HG02943 (cell line): ENCODE data around the gene LAGE3.

ENCODE experiments used
- ATAC-seq: cut with Tn5 transposase; IDR thresholded peaks from one replicate; pipeline ENCODE4 v1.9.1; 2021; ENCODE audit warnings: mild to moderate bottlenecking, low read depth, moderate library complexity; ENCODE audit not compliant: unreplicated experiment

LAGE3 gene

GRCh38 chrX:154481911-154482601, 3.0 kb upstream of the LAGE3 start:
- ATAC-seq: no peak

- ATAC-seq: no peak
These were observed 2.1 kb upstream of the LAGE3 start for GRCh38 chrX:154481195-154481594.

- ATAC-seq: no peak
These were observed 1.1 kb downstream of the LAGE3 start for GRCh38 chrX:154477891-154478477.

GRCh38 chrX:154476821-154477220, 2.3 kb downstream of the LAGE3 start:
- no peak for ATAC-seq

DNA sequence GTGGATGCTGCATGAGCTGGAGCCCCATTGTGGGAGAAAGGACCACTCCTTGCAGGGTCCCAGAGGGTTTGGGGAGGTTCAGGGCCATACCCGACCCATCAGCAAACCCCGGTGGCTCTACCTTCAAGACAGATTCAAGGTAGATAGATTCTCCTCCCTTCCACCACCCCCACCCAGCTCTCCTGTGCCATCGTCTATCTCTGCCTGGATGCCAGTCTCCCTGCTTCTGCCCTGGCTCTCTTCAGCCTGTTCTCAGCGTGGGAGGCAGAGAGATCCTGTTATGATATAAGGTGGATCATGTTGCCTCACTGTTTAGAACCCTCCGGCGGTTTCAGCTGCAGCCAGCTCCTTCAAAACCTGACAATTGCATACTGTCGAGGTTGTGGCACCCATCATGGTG, 5.4 kb downstream of the LAGE3 start:
- ATAC-seq: no peak

DNA sequence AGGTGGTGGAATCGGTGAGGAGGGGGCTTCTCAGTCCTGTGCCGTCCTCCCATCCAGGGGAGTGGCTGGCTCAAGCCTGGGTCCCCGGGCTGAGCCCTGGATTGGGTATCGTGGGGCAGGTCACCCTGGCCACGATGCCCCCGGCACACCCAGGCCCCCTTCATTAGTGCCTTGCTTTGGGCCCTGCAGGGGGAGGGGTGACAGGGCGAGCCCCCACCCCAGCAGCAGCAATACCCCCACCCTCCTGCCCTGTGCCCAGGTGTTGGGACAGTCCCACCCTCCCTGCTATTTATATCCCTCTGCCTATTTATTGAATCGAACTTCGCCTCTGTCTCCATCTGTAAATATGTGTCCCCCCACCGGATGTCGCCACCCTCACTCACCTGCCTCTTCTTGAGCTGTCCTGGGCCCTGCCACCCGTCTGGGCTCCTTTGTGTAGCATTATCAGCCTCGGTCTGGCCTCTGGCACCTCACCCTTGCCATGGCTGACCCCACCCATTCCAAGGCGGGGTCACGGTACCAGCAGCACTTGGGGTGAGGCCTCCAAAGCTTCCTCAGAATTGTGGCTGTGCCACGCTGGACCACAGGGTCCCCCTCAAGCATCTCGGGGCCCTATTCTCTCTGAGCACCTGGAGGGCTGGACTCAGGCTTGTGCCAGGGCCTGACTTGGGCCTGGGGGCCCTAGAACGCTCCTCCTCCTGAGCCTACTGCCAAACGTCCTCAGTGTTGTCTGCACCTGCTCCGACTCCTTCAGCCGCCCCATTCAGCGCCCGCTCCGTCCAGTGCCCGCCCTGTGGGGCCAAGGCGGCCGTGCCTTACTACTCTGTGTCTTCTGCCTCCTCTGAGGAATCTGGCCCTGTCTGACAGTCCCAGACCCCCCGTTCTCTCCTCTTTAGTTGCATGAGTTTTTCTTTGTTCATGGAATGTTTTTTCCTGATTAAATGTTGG, 6.1 kb downstream of the LAGE3 start:
- ATAC-seq: no peak

- no peak for ATAC-seq
These were observed 7.0 kb downstream of the LAGE3 start for GRCh38 chrX:154471839-154472684.

DNA sequence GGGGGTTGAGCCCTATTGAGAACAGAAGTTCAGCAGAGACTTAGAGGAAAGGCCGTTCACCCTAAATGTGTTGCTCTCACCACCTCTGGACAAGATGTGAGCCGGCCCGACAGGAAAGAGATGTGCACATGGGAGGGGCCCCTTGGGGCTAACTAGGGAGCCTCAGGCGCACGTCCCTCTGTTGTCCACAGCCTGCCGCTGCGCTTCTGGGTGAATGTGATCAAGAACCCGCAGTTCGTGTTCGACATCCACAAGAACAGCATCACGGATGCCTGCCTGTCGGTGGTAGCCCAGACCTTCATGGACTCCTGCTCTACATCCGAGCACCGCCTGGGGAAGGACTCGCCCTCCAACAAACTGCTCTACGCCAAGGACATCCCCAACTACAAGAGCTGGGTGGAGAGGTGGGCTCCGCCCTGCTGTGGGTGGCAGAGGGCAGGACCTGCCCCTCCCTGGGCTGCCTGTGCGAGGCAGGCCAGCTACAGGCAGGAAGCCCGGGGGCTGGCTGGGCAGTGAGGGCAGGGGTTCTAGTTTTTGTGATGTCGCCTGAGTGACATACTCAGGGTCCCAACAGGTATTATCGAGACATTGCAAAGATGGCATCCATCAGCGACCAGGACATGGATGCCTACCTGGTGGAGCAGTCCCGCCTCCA, 8.0 kb downstream of the LAGE3 start:
- ATAC-seq: no peak

DNA sequence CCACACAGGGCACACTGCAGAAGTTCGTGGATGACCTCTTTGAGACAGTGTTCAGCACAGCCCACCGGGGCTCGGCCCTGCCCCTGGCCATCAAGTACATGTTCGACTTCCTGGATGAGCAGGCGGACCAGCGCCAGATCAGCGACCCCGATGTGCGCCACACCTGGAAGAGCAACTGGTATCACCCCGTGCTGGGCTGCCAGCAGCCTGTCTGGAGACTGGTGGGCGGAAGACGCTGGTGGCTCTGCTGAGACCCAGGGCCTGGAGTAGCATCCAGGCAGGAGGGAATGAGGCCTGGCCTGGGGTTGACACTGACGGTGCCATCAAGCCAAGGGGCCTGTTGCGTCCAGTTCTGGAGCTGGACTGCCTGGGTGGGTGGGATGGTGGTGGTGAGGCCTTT, 8.6 kb downstream of the LAGE3 start:
- ATAC-seq: no peak

- no peak for ATAC-seq
These were observed 9.2 kb downstream of the LAGE3 start for GRCh38 chrX:154469880-154470279.

GRCh38 chrX:154469114-154469513, 10.0 kb downstream of the LAGE3 start:
- no peak for ATAC-seq

DNA sequence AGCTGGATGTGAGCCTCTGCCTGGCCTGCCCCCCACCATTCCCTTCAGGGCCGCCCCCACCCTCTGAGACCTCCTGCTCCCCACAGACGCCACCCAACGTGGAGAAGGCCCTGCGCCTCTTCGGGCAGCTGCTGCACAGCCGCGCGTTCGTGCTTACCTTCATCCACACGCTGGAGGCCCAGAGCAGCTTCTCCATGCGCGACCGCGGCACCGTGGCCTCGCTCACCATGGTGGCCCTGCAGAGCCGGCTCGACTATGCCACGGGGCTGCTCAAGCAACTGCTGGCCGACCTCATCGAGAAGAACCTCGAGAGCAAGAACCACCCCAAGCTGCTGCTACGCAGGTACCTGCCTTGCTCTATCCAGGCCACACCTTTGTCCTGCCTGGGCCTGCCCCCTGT, 10.9 kb downstream of the LAGE3 start:
- ATAC-seq: no peak

DNA sequence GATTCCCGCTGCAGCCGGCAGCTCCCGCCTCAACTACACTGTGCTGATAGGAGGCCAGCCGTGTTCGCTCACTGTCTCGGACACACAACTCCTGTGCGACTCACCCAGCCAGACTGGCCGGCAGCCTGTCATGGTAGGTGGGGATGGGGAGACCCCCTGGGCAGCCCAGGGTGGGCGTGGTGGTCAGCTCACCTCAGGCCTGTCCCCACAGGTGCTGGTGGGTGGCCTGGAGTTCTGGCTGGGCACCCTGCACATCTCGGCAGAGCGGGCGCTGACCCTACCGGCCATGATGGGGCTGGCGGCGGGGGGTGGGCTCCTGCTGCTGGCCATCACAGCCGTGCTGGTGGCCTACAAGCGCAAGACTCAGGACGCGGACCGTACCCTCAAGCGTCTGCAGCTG, 11.5 kb downstream of the LAGE3 start:
- no peak for ATAC-seq

DNA sequence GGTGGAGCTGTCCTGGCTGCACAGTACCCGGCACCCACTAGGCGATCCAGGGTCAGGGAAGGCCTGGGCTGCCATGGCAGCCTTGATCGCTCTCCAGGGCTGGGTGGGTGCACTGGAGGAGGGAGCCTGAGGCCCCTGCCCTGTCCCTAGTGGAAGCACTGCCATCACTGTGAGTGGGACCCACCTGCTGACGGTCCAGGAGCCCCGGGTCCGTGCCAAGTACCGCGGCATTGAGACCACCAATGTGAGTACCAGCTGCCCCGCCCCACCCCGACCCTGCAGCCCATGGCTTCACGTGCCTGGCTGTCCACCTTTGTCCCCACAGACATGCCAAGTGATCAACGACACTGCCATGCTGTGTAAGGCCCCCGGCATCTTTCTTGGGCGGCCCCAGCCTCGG, 12.2 kb downstream of the LAGE3 start:
- ATAC-seq: no peak

- ATAC-seq: no peak
These were observed 13.0 kb downstream of the LAGE3 start for GRCh38 chrX:154466036-154466435.

DNA sequence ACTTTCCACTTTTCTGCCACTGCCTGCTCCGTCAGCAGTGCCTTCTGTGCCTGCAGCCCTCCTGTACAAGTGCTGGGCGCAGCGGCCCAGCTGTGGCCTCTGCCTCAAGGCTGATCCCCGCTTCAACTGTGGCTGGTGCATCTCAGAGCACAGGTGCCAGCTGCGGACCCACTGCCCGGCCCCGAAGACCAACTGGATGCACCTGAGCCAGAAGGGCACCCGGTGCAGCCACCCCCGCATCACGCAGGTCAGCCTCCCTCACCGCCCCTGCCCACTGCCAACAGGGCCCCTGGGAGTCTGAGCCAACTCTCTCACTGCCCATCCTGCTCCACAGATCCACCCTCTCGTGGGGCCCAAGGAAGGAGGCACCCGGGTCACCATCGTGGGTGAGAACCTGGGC, 13.5 kb downstream of the LAGE3 start:
- ATAC-seq: no peak

GRCh38 chrX:154464806-154465365, 14.2 kb downstream of the LAGE3 start:
- no peak for ATAC-seq

GRCh38 chrX:154463611-154464220, 15.4 kb downstream of the LAGE3 start:
- no peak for ATAC-seq

- no peak for ATAC-seq
These were observed 16.7 kb downstream of the LAGE3 start for GRCh38 chrX:154462396-154462795.
